ENCODE results near the gene SELENON.

SELENON gene

DNA sequence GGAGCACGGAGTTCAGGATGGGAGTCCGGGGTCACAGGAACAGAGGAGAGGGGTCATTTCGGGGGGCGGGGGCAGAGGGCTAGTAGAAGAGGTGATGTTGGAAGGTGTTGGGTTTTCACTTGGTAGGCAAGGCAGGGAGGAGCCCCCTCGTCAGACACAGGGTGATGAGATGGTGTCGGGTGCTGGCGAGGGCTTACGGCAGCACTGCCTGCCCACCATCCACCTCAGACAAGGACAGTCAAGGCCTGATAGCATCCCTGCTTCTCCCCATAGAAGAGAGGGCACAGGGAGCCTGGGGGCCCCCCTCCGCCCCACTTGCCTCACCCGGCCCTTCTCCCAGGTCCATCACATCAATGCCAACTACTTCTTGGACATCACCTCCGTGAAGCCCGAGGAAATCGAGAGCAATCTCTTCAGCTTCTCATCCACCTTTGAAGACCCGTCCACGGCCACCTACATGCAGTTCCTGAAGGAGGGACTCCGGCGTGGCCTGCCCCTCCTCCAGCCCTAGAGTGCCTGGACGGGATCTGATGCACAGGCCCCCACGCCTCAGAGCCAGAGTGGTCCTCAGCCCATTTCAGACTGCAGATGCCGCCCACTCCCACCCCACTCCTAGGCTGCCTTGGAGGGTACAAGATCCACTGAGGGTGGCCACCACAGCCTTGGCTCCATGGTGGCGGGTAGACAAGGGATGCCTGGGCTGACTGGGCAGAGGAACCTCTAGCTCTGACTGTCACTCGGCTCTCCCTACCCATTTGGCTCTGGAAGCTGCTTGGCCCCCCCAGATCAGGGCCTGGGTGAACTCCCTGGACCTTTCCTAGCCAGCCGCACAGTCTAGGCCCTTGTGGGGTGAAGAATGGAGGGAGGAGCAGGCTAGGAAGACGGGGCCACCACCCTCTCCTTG is 15.5 kb downstream of the SELENON start:
- TF ChIP-seq, protein P1, sequence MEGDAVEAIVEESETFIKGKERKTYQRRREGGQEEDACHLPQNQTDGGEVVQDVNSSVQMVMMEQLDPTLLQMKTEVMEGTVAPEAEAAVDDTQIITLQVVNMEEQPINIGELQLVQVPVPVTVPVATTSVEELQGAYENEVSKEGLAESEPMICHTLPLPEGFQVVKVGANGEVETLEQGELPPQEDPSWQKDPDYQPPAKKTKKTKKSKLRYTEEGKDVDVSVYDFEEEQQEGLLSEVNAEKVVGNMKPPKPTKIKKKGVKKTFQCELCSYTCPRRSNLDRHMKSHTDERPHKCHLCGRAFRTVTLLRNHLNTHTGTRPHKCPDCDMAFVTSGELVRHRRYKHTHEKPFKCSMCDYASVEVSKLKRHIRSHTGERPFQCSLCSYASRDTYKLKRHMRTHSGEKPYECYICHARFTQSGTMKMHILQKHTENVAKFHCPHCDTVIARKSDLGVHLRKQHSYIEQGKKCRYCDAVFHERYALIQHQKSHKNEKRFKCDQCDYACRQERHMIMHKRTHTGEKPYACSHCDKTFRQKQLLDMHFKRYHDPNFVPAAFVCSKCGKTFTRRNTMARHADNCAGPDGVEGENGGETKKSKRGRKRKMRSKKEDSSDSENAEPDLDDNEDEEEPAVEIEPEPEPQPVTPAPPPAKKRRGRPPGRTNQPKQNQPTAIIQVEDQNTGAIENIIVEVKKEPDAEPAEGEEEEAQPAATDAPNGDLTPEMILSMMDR (IDR thresholded peaks at IDR 0.05; ENCODE audit: low read depth, low read length): no peak
- no peak for DNase-seq (ENCODE audit: low read depth in 2 of 2)
- H3K4me3 ChIP-seq (replicated peaks in 1 of 2; ENCODE audit: low read depth in 2 of 2, low read length in 2 of 2): no peak overlapping the region

DNA sequence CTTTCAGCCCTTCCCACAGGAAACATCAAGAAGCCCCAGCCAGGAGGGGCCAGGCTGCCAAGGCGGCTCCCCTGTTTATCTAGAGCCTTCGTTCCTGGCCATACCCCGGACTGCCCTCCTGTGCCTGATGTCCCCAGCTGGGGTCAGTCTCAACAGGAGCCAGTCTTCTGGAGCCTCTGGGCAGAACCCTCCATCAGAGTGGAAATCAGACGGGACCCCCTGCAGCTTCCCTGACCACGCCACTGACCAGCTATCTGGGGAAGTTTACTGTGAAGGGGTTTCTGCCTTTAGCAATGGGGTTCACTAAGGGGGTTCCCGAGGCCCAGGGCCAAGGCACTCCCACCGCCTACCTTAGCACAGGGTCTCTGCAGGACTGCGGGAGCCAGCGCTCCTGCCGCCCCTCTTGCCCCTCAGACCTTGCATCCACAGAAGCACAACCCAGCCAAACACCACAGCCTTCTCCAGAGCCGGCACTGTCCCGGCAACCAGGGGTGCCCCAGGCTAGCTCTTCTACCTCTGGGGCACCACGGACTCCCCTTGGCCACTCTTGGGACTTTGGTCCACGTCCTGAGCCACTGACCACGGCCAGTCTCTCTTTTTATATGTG is 16.2 kb downstream of the SELENON start:
- DNase-seq (ENCODE audit: low read depth in 2 of 2): no peak
- H3K4me3 ChIP-seq (replicated peaks in 1 of 2; ENCODE audit: low read depth in 2 of 2, low read length in 2 of 2): no peak overlapping the region
- TF ChIP-seq, protein P1 (IDR thresholded peaks at IDR 0.05; ENCODE audit: low read depth, low read length): no peak

DNA sequence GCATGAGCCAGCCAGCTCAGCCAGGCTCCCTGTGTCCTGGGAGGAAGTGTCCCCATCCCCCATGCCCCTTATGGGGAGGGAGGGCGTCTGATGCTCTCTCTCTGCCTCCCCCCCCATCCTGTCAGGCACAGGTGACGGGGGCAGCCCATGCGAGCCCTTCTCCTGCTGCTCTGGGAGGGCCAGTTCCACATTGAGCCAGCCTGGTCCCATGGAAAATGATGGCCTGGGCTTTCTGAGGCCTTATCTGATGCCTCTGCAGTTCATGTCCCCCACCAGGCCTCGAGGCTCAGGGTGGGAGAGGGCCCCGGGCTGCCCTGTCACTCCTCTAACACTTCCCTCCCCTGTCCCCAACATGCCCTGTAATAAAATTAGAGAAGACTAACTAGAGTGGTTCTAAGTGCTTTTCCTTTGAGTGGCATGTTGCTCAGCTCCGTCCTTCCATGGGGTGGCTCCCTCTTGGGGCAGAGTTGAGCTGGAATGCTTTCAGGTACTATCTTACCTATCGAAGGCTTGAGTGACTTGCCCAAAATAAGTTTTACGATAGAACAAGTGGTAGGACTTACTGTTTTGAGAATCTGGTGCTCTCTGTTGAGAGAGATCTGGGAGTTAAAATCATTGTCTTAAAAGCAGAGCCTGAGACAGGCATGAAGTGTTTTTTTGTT is 18.0 kb downstream of the SELENON start:
- H3K4me3 ChIP-seq (replicated peaks in 1 of 2; ENCODE audit: low read depth in 2 of 2, low read length in 2 of 2): no peak overlapping the region
- TF ChIP-seq, protein P1 (IDR thresholded peaks at IDR 0.05; ENCODE audit: low read depth, low read length): no peak
- no peak for DNase-seq (ENCODE audit: low read depth in 2 of 2)

DNA sequence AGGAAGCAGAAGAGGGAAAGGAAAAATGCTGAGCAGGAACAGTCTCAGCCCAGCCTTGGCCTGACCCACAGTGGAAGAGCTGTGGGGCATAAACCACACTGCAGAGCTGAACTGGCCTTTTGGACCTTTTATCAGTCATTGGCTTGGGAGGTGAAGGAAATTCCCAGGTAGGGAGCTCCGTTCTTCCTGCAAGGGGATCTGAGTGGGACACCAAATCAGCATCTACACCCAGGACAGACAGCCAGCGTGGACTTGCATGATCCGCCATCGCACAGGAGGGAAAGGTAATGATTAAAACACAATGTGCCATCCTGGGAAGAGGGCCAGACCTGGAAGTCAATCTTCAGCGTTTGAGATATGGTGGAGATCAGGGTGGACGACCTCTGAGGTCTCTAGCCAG is 18.6 kb downstream of the SELENON start:
- TF ChIP-seq, protein P1 (IDR thresholded peaks at IDR 0.05; ENCODE audit: low read depth, low read length): no peak
- no peak overlapping the region for H3K4me3 ChIP-seq (replicated peaks in 1 of 2; ENCODE audit: low read depth in 2 of 2, low read length in 2 of 2)
- DNase-seq (ENCODE audit: low read depth in 2 of 2): no peak

DNA sequence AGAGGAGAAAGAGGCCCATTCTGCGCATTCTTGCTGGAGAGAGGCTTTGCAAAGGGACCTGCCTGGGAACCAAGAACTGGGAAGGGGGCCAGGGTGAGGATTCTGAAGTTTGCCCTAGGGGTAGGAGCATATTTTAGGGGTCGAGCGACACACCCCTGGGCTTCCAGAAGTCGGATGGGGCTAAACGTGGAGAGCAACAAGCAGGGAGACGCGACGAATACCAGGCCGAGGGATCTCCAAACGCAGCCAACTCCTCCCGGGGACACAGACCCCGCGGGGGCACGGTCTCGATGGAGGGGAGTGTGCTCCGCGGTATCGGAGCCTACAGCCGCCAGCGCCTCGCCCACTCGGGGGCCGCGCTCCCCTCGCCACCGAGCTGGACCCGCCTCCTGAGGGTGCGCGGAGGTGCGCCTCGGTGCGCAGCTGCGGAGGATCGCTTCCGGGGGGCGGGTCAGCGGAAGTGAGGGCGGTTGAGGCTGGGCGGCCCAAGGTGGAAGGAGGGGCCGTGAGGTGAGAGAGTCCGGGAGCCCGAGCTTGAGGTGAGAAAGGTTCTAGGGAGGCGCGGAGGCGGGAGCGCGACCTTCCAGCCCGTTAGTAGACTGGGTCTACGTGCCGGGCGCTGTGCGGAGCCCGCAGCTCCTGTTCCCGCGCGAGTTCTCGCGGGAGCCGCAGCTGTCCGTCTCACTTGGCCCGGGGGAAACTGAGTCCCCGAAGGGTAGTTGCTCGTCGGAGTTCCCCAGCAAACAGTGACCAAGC is 19.7 kb downstream of the SELENON start, which contains the start of gene MTFR1L:
MTFR1L (plus strand) TSS at position 464 of the 756 bp plus-strand sequence. CDS start 3,151 bp downstream, outside the sequence.
- peak; percentile 69 to 77 for DNase-seq (ENCODE audit: low read depth in 2 of 2)
- TF ChIP-seq, protein P1 (IDR thresholded peaks at IDR 0.05; ENCODE audit: low read depth, low read length): no peak
- peak within 1 kb of the TSS; percentile 91 for H3K4me3 ChIP-seq (replicated peaks in 1 of 2; ENCODE audit: low read depth in 2 of 2, low read length in 2 of 2)

All from cardiac fibroblast (primary cell).